ENCODE data around the gene SCIN.

DNA sequence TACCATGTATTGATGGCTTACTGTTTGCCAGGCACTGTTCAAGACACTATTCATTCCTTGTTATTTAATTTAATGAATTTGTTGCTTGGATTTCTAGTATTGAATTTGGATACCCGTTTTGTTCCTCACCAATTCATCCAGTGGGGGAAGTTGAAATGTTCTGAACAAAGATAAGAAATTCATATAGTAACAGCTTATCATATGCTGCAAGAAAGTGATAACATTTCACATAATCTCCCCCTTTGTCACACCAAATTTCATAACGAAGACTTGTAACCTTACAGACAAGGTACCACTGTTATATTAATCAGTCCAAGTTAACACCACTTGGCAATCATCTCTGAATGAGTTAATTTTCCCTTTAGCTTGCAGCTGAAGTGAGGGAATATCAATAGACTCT lies 42.1 kb downstream of the SCIN start:
- TF ChIP-seq CTCF (IDR thresholded peaks at IDR 0.05) (no peak), POLR2A (IDR thresholded peaks at IDR 0.05) (no peak)
